Mucosa of descending colon (tissue), 3 donors: Measurements from ENCODE around the gene RHOG. TPM values are rescaled to one million over a fixed set of nuclear protein-coding genes. Genes with fewer than 3 reads are reported as not detected.

Experiments
- ATAC-seq: fragments of 200-7000 bp; cut with Tn5 transposase; one replicate; pipeline ENCODE4 v1.9.1; 2020; ENCODE audit warnings: mild to moderate bottlenecking, moderate library complexity
- DNase-seq, 3 donors: peaks; one replicate each; pipeline ENCODE4 v3.0.0-alpha.2; 2020
- H3K36me3 ChIP-seq: fragments of 200-600 bp; one replicate; pipeline ENCODE4 v1.8.0; 2021; ENCODE audit warnings: low read depth, mild to moderate bottlenecking
- H3K4me1 ChIP-seq: fragments of 200-600 bp; one replicate; pipeline ENCODE4 v1.8.0; 2021; ENCODE audit warnings: low read depth, mild to moderate bottlenecking
- H3K4me3 ChIP-seq: fragments of 200-600 bp; one replicate; pipeline ENCODE4 v1.8.0; 2021; ENCODE audit warnings: mild to moderate bottlenecking
- H3K9me3 ChIP-seq: fragments of 200-600 bp; one replicate; pipeline ENCODE4 v1.8.0; 2021; ENCODE audit warnings: mild to moderate bottlenecking
- CTCF ChIP-seq: fragments of 200-600 bp; IDR thresholded peaks from one replicate; pipeline ENCODE4 v1.8.0; 2022; ENCODE audit warnings: antibody characterized with exemption, mild to moderate bottlenecking
- intact Hi-C, 2 donors: fragments of 100-400 bp; cut with DNase I in 1 of 2; cut with micrococcal nuclease in 1 of 2; formaldehyde crosslinking; loops; one replicate each; pipeline versions ENCODE4 v1.11.0 to v1.11.1; 2022; cut with DNase I, micrococcal nuclease
- total RNA-seq, 3 donors: library from RNA; stranded (reverse); fragmentation: NEBNext Ultra II Directional in 2 of 3; extraction: Animal tissue kit (Norgen Biotek cat#: 25700) in 2 of 3; gene quantifications; one replicate each; pipeline versions ENCODE4 v1.2.1 to v1.2.4, GENCODE V29; 2021 to 2023
- donor health status: DM: no; HTN: no; CAD: no; lungs with moderate emphysema.
- donor health status: DM: no; HTN: no; CAD: no.
- donor health status: DM: no; HTN: yes; CAD: no.

Gene RHOG
- total RNA-seq, 3 donors from 2014 or later: 62.7 to 77.2 (median 74.1) TPM

- Histone ChIP-seq H3K9me3 (no peaks in the 10 kb centered on the region), H3K36me3 (no peaks in the 10 kb centered on the region), H3K4me3 (no peak overlapping the region), H3K4me1 (no peaks in the 10 kb centered on the region)
- no peak for ATAC-seq
- intact Hi-C loops: no loop called here
- no peak for DNase-seq
- no peak for TF ChIP-seq CTCF
Observed at GRCh38 chr11:3826721-3827120, 14.0 kb downstream of the RHOG start.

GRCh38 chr11:3825473-3826154 lies 15.1 kb downstream of the RHOG start:
- TF ChIP-seq CTCF: no peak
- intact Hi-C loops: no loop called here
- DNase-seq (no peak), ATAC-seq (no peak)
- Histone ChIP-seq H3K4me3 (no peak overlapping the region), H3K36me3 (no peaks in the 10 kb centered on the region), H3K9me3 (no peaks in the 10 kb centered on the region), H3K4me1 (no peaks in the 10 kb centered on the region)

GRCh38 chr11:3824714-3825472 lies 15.9 kb downstream of the RHOG start:
- Histone ChIP-seq H3K9me3 (no peaks in the 10 kb centered on the region), H3K4me3 (no peak overlapping the region), H3K4me1 (no peaks in the 10 kb centered on the region), H3K36me3 (no peaks in the 10 kb centered on the region)
- intact Hi-C loops: no loop called here
- DNase-seq (peak; percentile 73 to 77 (median 77)), ATAC-seq (peak; percentile 84)
- TF ChIP-seq CTCF: peak; percentile 43

GRCh38 chr11:3823762-3824506 lies 16.8 kb downstream of the RHOG start:
- DNase-seq: no peak
- intact Hi-C loops: no loop called here
- Histone ChIP-seq H3K36me3 (no peaks in the 10 kb centered on the region), H3K4me3 (no peak overlapping the region), H3K9me3 (no peaks in the 10 kb centered on the region), H3K4me1 (no peaks in the 10 kb centered on the region)
- ATAC-seq: no peak
- no peak for TF ChIP-seq CTCF

- H3K36me3 ChIP-seq: no peaks in the 10 kb centered on the region
- intact Hi-C loops: no loop called here
- peak; percentile 20 for ATAC-seq
Observed at GRCh38 chr11:3823303-3823702, 17.5 kb downstream of the RHOG start.

More at GRCh38 chr11:3823303-3823702, 17.5 kb downstream of the RHOG start:
- peak in 1 of 3 donors; percentile 25 for DNase-seq
- H3K4me1 ChIP-seq: no peaks in the 10 kb centered on the region
- H3K9me3 ChIP-seq: no peaks in the 10 kb centered on the region
- TF ChIP-seq CTCF: no peak
- H3K4me3 ChIP-seq: no peak overlapping the region
